Activated CD4-positive, alpha-beta T cell treated with anti-CD3 and anti-CD28 coated beads, Interleukin-2, Interleukin-6, amounts not matched to agents 100 ng/mL and 50 ng/mL, durations not matched to agents 16 hours and 8 hours (primary cell): ENCODE measurements around the gene UBE2K.
A peak's percentile ranks its signal among the peaks of the same experiment; 100 is the strongest.
"Not testable (repeated sequence)": the region's sequence is repeated elsewhere in the genome, so short reads cannot be mapped to it uniquely, and the experiment has no call there.

ENCODE experiments used
- DNase-seq: peaks from one replicate; pipeline ENCODE4 v3.0.0-alpha.2; 2020

UBE2K gene

GRCh38 chr4:39698424-39699009 lies 581 bp downstream of the UBE2K start:
- DNase-seq, result no peak

- DNase-seq, result peak; percentile 37
Observed at GRCh38 chr4:39699687-39700409, 1.9 kb downstream of the UBE2K start.

GRCh38 chr4:39700554-39700953 lies 2.6 kb downstream of the UBE2K start:
- no peak for DNase-seq

- DNase-seq, result no peak
Observed at GRCh38 chr4:39702716-39703115, 4.8 kb downstream of the UBE2K start.

- not testable (repeated sequence) for DNase-seq
Observed at GRCh38 chr4:39704789-39705188, 6.9 kb downstream of the UBE2K start.

GRCh38 chr4:39706334-39706733 lies 8.4 kb downstream of the UBE2K start:
- DNase-seq, result no peak

GRCh38 chr4:39706741-39707511 lies 9.0 kb downstream of the UBE2K start:
- DNase-seq, result peak; percentile 56

- DNase-seq, result peak; percentile 25
Observed at GRCh38 chr4:39710098-39710896, 12.4 kb downstream of the UBE2K start.

GRCh38 chr4:39712819-39713607 lies 15.1 kb downstream of the UBE2K start:
- no peak for DNase-seq

- DNase-seq, result no peak
Observed at GRCh38 chr4:39713691-39714090, 15.8 kb downstream of the UBE2K start.

- no peak for DNase-seq
Observed at GRCh38 chr4:39714166-39714565, 16.2 kb downstream of the UBE2K start.

- DNase-seq, result peak; percentile 27
Observed at GRCh38 chr4:39715788-39716187, 17.9 kb downstream of the UBE2K start.

- no peak for DNase-seq
Observed at GRCh38 chr4:39716356-39716755, 18.4 kb downstream of the UBE2K start.

GRCh38 chr4:39717743-39718142 lies 19.8 kb downstream of the UBE2K start:
- not testable (repeated sequence) for DNase-seq

- DNase-seq, result peak; percentile 37
Observed at GRCh38 chr4:39718366-39719323, 20.7 kb downstream of the UBE2K start.

GRCh38 chr4:39719804-39720580 lies 22.1 kb downstream of the UBE2K start:
- DNase-seq, result no peak

GRCh38 chr4:39721273-39721672 lies 23.3 kb downstream of the UBE2K start:
- DNase-seq, result not testable (repeated sequence)

- no peak for DNase-seq
Observed at GRCh38 chr4:39721788-39722187, 23.9 kb downstream of the UBE2K start.

- no peak for DNase-seq
Observed at GRCh38 chr4:39729557-39729956, 31.6 kb downstream of the UBE2K start.

GRCh38 chr4:39730072-39730471 lies 32.1 kb downstream of the UBE2K start:
- DNase-seq, result no peak
